ENCODE results near the gene TNFRSF1A.

TNFRSF1A gene

DNA sequence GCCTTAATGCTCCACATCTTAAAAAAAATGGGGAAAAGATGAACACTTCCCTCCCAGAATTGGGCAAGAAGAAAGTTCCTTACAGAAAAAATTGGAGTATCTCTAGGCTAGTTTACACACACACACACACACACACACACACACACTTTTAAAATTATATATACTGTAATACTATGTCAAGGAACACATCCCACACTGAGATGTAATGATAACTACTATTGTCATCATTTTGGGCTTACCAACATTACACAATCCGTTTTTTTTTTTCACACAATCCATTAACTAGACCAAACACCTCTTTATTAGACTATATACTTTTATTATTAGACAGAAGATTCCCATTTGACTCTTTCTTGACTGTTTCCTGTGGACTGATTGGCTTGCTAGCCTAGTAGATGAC is 44.6 kb upstream of the TNFRSF1A start:
- 100% methylated on average over 1 of the region's 1 CpG; no CpG with 5 or more reads in 1 of the 2 donors for WGBS, 2 donors (ENCODE audit: extremely low coverage in 2 of 2, insufficient read length in 2 of 2, insufficient replicate concordance in 1 of 2)
- Histone ChIP-seq H2BK5ac (ENCODE audit: low read length) (no peak overlapping the region), H3K4me3 (ENCODE audit: low read length in 2 of 2) (no peak overlapping the region)

DNA sequence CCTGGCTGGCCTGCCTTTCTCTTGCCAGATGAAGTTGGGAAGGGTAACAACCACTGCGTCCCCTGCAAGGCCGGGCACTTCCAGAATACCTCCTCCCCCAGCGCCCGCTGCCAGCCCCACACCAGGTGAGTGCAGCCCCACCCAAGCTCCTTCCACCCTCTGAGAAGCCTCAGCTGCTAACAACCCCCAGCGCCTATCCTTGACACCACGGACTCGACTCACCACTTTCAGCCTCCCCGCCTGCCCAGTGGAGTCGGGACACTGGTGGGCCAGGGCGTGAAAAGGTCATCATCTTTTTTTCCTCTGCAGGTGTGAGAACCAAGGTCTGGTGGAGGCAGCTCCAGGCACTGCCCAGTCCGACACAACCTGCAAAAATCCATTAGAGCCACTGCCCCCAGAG is 44.2 kb upstream of the TNFRSF1A start:
- no peak overlapping the region for H2BK5ac ChIP-seq (ENCODE audit: low read length)
- no peaks in the 10 kb centered on the region for H3K9me3 ChIP-seq (replicated peaks in 1 of 2; ENCODE audit: control insufficient read depth in 2 of 2, insufficient read depth in 1 of 2, low read depth in 1 of 2, low read length in 2 of 2)
- H2AK5ac ChIP-seq (ENCODE audit: low read depth, low read length) = no peak overlapping the region
- H2BK15ac ChIP-seq (ENCODE audit: low read length) = no peak overlapping the region
- no peak overlapping the region for H3K14ac ChIP-seq (ENCODE audit: low read length)
- no peak overlapping the region for H2BK12ac ChIP-seq (ENCODE audit: low read length)
- peak overlapping the region; percentile 30 for H3K9ac ChIP-seq (ENCODE audit: low read depth, low read length, poor library complexity)
- no peaks in the 10 kb centered on the region for H3K36me3 ChIP-seq (replicated peaks in 1 of 2; ENCODE audit: control insufficient read depth in 2 of 2, insufficient read depth in 2 of 2, low read length in 2 of 2)
- H3K4me2 ChIP-seq (ENCODE audit: insufficient read depth, low read length, poor library complexity, severe bottlenecking) = no peak overlapping the region
- H3K79me1 ChIP-seq (ENCODE audit: low read depth, low read length) = no peaks in the 10 kb centered on the region
- peak overlapping the region; percentile 27 for H2BK120ac ChIP-seq (ENCODE audit: low read depth, low read length)
- no peak overlapping the region for H3K4ac ChIP-seq (ENCODE audit: low read length)
- H3K4me1 ChIP-seq (ENCODE audit: control insufficient read depth in 2 of 2, insufficient read depth in 1 of 2, low read depth in 1 of 2, low read length in 2 of 2) = peaks cover 4 to 7% of the 10 kb centered on the region in 2 donors
- no peak overlapping the region for H4K8ac ChIP-seq (ENCODE audit: low read depth, low read length)
- H3K4me3 ChIP-seq (ENCODE audit: low read length in 2 of 2) = no peak overlapping the region
- H3K27ac ChIP-seq (replicated peaks; ENCODE audit: low read length) = no peak overlapping the region
- H3K27me3 ChIP-seq (ENCODE audit: control insufficient read depth in 3 of 3, insufficient read depth in 3 of 3, low read depth in 1 of 3, low read length in 3 of 3) = peaks cover 0 to 15% (median 1%) of the 10 kb centered on the region in 3 experiments
- no peak for DNase-seq (ENCODE audit: low spot score)
- no peak overlapping the region for H2AFZ ChIP-seq (ENCODE audit: low read length)
- H3K23ac ChIP-seq (ENCODE audit: low read depth, low read length, poor library complexity) = no peak overlapping the region
- no peak overlapping the region for H4K91ac ChIP-seq (ENCODE audit: low read depth, low read length, poor library complexity)
- WGBS, 2 donors (ENCODE audit: extremely low coverage in 2 of 2, insufficient read length in 2 of 2, insufficient replicate concordance in 1 of 2) = no CpG with 5 or more reads among the region's 11 CpGs
- H3K18ac ChIP-seq (ENCODE audit: low read length) = no peak overlapping the region

More for the DNA sequence above, 44.6 kb upstream of the TNFRSF1A start:
- no peak overlapping the region for H3K9ac ChIP-seq (ENCODE audit: low read depth, low read length, poor library complexity)
- no peak overlapping the region for H2BK12ac ChIP-seq (ENCODE audit: low read length)
- H3K79me1 ChIP-seq (ENCODE audit: low read depth, low read length) = no peaks in the 10 kb centered on the region
- H4K91ac ChIP-seq (ENCODE audit: low read depth, low read length, poor library complexity) = no peak overlapping the region
- no peak overlapping the region for H3K27ac ChIP-seq (replicated peaks; ENCODE audit: low read length)
- no peak overlapping the region for H4K8ac ChIP-seq (ENCODE audit: low read depth, low read length)
- no peak overlapping the region for H3K4me2 ChIP-seq (ENCODE audit: insufficient read depth, low read length, poor library complexity, severe bottlenecking)
- no peaks in the 10 kb centered on the region for H3K9me3 ChIP-seq (replicated peaks in 1 of 2; ENCODE audit: control insufficient read depth in 2 of 2, insufficient read depth in 1 of 2, low read depth in 1 of 2, low read length in 2 of 2)
- no peak overlapping the region for H3K14ac ChIP-seq (ENCODE audit: low read length)
- peaks cover 0 to 11% (median 1%) of the 10 kb centered on the region in 3 experiments for H3K27me3 ChIP-seq (ENCODE audit: control insufficient read depth in 3 of 3, insufficient read depth in 3 of 3, low read depth in 1 of 3, low read length in 3 of 3)
- H3K4me1 ChIP-seq (ENCODE audit: control insufficient read depth in 2 of 2, insufficient read depth in 1 of 2, low read depth in 1 of 2, low read length in 2 of 2) = peaks cover 4 to 7% of the 10 kb centered on the region in 2 donors
- no peak overlapping the region for H2AFZ ChIP-seq (ENCODE audit: low read length)
- H3K4ac ChIP-seq (ENCODE audit: low read length) = no peak overlapping the region
- H2AK5ac ChIP-seq (ENCODE audit: low read depth, low read length) = no peak overlapping the region
- no peak overlapping the region for H3K23ac ChIP-seq (ENCODE audit: low read depth, low read length, poor library complexity)
- no peak overlapping the region for H2BK15ac ChIP-seq (ENCODE audit: low read length)
- H3K18ac ChIP-seq (ENCODE audit: low read length) = no peak overlapping the region
- H2BK120ac ChIP-seq (ENCODE audit: low read depth, low read length) = no peak overlapping the region
- no peaks in the 10 kb centered on the region for H3K36me3 ChIP-seq (replicated peaks in 1 of 2; ENCODE audit: control insufficient read depth in 2 of 2, insufficient read depth in 2 of 2, low read length in 2 of 2)
- no peak for DNase-seq (ENCODE audit: low spot score)

DNA sequence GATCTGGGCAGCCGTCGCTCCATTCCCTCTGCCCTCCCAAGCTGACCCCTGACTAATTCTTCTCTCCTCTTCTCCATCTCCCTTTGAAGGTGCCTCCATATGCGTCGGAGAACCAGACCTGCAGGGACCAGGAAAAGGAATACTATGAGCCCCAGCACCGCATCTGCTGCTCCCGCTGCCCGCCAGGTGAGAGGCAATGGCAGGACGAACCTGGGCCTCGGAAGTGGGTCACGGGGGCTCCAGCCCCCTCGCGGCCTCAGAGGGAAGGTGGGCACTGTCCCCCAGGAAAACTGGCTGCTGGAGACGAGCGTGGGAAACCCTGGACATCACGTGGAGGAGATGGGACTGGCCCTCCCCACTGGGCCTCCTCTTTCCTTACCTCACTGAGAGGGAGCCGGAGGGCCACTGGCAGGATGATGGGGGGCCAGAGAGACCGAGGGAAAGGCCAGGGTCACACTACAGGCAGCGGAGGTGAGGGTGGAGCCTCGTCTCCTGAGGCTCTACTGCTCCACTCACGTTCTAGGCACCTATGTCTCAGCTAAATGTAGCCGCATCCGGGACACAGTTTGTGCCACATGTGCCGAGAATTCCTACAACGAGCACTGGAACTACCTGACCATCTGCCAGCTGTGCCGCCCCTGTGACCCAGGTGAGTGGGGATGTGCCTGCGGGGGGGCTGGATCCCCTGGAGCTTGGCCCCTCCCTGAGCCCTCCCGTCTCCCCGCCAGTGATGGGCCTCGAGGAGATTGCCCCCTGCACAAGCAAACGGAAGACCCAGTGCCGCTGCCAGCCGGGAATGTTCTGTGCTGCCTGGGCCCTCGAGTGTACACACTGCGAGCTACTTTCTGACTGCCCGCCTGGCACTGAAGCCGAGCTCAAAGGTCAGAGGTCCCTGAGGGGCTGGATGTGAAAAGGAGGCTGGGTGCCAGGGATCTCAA is 42.9 kb upstream of the TNFRSF1A start:
- Histone ChIP-seq H3K4ac (ENCODE audit: low read length) (peak overlapping the region; percentile 70), H4K91ac (ENCODE audit: low read depth, low read length, poor library complexity) (peak overlapping the region; percentile 97), H2BK12ac (ENCODE audit: low read length) (peak overlapping the region; percentile 88), H3K27ac (replicated peaks; ENCODE audit: low read length) (no peak overlapping the region), H3K23ac (ENCODE audit: low read depth, low read length, poor library complexity) (peak overlapping the region; percentile 31), H3K4me1 (ENCODE audit: control insufficient read depth in 2 of 2, insufficient read depth in 1 of 2, low read depth in 1 of 2, low read length in 2 of 2) (peaks cover 4 to 7% of the 10 kb centered on the region in 2 donors), H3K9me3 (replicated peaks in 1 of 2; ENCODE audit: control insufficient read depth in 2 of 2, insufficient read depth in 1 of 2, low read depth in 1 of 2, low read length in 2 of 2) (no peaks in the 10 kb centered on the region), H3K14ac (ENCODE audit: low read length) (no peak overlapping the region), H2BK15ac (ENCODE audit: low read length) (peak overlapping the region; percentile 77), H2AFZ (ENCODE audit: low read length) (peak overlapping the region; percentile 66), H3K18ac (ENCODE audit: low read length) (peak overlapping the region; percentile 97), H3K4me2 (ENCODE audit: insufficient read depth, low read length, poor library complexity, severe bottlenecking) (no peak overlapping the region), H3K9ac (ENCODE audit: low read depth, low read length, poor library complexity) (peak overlapping the region; percentile 30), H3K4me3 (ENCODE audit: low read length in 2 of 2) (peak overlapping the region in 1 of 2 donors; percentile 34), H2AK5ac (ENCODE audit: low read depth, low read length) (peak overlapping the region; percentile 81), H2BK120ac (ENCODE audit: low read depth, low read length) (peak overlapping the region; percentile 33), H3K36me3 (replicated peaks in 1 of 2; ENCODE audit: control insufficient read depth in 2 of 2, insufficient read depth in 2 of 2, low read length in 2 of 2) (no peaks in the 10 kb centered on the region), H3K27me3 (ENCODE audit: control insufficient read depth in 3 of 3, insufficient read depth in 3 of 3, low read depth in 1 of 3, low read length in 3 of 3) (peaks cover 0 to 19% (median 1%) of the 10 kb centered on the region in 3 experiments), H2BK5ac (ENCODE audit: low read length) (peak overlapping the region; percentile 36), H4K8ac (ENCODE audit: low read depth, low read length) (peak overlapping the region; percentile 92), H3K79me1 (ENCODE audit: low read depth, low read length) (no peaks in the 10 kb centered on the region)
- WGBS, 2 donors (ENCODE audit: extremely low coverage in 2 of 2, insufficient read length in 2 of 2, insufficient replicate concordance in 1 of 2) = no CpG with 5 or more reads among the region's 36 CpGs
- DNase-seq (ENCODE audit: low spot score) = no peak
